Stimulated activated CD8-positive, alpha-beta memory T cell treated with anti-CD3 and anti-CD28 coated beads, Interleukin-12 subunit alpha, Interleukin-12 subunit beta, amount 100 ng/mL, for 1 hour (primary cell): ENCODE results near the gene ZIC1.

Experiments used
- DNase-seq: peaks from one replicate; pipeline ENCODE4 v3.0.0-alpha.2; 2020; ENCODE audit warnings: low read depth

ZIC1 gene

DNA sequence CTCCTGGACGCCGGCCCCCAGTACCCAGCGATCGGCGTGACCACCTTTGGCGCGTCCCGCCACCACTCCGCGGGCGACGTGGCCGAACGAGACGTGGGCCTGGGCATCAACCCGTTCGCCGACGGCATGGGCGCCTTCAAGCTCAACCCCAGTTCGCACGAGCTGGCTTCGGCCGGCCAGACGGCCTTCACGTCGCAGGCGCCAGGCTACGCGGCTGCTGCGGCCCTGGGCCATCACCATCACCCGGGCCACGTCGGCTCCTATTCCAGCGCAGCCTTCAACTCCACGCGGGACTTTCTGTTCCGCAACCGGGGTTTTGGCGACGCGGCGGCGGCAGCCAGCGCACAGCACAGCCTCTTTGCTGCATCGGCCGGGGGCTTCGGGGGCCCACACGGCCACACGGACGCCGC is 956 bp downstream of the ZIC1 start:
- DNase-seq = no peak

DNA sequence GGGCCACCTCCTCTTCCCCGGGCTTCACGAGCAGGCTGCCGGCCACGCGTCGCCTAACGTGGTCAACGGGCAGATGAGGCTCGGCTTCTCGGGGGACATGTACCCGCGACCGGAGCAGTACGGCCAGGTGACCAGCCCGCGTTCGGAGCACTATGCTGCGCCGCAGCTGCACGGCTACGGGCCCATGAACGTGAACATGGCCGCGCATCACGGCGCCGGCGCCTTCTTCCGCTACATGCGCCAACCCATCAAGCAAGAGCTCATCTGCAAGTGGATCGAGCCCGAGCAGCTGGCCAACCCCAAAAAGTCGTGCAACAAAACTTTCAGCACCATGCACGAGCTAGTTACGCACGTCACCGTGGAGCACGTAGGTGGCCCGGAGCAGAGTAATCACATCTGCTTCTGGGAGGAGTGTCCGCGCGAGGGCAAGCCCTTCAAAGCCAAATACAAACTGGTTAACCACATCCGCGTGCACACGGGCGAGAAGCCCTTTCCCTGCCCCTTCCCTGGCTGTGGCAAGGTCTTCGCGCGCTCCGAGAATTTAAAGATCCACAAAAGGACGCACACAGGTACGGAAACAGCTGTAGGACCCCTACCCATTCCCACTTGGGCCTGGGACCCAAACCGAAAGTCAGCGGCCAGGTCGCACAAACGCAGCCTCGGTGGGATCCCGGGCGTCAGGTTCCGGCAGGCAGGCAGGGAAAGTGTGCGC is 1.5 kb downstream of the ZIC1 start:
- no peak for DNase-seq

DNA sequence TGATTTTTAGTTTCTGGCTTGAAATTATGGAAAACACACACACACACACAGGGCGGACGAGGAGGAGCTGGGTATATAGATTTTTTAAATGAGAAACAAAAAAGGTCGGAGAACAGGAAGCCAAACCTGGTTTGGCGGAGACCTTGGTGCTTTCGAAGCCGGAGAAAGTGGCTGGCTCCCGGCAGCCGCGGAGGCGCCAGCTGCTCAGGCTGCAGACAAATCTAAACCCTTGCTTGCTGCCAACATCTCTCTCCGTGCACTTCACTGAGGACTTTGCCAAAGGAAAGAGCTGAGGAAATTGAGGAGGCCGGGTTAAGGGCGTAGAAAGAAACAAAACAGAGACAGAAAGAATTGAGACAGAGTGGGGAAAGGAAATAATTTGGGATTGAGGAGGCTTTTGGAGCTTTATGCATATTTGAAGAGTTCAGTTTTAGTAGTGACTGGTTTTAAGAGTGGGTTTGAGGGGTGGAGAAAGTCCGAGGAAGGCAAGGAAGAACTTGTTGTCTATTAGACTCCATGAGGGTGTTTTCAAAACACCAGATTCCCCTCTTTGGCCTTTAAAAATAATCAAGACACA is 2.2 kb downstream of the ZIC1 start:
- no peak for DNase-seq

DNA sequence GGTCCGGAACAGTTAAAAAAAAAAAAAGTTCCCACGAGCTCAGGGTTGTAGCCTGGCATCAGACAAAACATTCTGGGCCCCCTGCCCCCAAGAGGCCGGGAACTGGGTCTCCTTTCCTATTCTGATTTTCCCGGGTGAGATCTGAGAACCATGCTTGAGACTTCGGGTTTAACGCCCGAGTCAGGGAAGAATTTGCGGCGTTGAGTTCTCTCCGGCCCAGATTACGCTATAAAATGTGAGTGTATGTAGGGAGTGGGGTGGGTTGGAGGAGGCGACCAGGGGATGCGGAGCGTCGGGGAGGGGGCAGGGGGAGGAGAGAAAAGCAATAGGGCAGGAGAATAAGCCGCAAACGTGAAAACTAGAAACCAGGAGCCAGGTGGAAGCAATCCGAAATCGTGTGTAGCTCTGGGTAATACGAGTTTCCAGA is 2.7 kb downstream of the ZIC1 start:
- DNase-seq = no peak

DNA sequence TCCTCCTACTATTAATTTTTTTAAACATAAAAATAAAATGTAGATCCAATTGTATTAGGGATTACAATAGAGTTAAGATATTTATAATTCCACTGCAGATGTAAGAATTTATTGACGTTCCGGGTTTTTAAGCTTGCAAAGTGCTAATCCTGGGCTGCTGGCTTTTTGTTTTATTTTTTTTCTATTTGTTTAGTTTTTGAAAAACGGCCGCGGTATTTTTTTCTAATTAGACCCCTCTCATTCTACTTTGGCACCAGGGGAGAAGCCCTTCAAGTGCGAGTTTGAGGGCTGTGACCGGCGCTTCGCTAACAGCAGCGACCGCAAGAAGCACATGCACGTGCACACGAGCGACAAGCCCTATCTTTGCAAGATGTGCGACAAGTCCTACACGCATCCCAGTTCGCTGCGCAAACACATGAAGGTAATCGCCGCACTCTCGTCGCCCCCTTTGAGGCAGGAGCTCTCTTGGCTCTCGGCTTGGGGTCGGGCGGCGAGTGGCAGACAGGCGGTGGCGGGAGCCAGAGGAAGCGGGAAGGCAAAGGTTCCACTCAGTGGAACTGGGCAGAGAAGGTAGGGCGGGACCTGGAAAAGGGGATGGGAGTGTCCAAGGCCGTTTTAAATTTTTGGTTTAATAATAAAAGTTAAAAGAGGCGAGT is 3.2 kb downstream of the ZIC1 start:
- DNase-seq = no peak

DNA sequence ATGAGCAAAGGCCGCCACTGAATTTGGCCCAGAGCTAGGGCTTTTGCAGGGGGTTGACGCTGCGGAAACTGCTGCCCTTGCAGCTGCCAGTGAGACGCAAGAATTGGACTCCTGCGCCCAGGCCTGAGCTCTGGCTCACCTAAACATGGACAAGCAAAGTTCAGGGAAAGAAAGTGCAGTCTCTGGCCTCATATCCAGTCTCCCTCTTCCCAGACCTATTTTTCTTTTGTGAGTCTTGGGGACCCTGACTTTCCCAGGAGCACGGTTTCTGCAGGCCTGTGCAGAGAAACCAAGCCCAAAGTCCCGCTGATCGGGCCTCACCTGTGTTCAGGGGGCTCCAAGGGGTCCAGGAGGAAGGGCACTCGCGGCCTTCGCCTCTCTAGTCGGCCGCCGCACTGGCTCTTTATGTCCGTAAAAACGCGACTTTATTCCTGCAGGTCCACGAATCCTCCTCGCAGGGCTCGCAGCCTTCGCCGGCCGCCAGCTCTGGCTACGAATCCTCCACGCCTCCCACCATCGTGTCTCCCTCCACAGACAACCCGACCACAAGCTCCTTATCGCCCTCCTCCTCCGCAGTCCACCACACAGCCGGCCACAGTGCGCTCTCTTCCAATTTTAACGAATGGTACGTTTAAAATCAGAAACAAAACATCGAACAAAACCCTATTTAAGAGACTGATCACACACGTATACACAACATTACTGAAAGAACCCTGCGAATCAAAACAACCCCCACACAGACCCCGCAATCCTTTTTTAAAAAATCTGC is 3.9 kb downstream of the ZIC1 start:
- no peak for DNase-seq

DNA sequence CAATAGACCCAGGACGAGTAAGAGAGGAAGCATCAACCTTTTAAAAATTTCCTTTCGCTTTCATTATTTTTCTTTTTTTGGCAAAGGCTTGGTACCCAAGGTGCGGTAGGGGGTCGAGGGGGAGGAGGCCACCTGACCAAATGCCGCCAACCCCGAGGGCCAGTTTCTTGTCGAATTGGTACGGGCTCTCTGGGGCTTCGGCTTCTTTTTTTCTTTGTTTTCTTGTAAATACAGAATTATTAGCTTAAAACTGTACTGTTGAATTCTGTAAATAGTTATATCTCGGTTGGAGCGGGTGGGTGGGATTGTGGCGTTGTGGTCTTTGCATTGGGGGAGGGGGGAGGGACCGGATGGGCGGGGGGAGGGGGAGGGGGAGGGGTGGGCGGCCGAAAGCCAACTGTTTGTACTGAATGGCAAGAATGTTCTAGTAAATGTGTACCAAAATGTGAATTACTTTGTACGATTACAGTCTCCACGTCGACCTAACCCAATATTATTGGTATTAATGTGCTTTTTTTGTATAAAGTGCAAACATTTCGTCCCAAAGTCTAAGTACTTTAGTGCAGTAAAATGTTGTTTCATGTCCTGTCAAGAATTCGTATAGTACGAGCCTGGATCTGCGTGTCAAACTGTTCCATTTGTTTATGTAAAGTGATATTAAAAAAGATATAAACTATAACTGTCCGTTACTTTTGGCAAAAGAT is 4.7 kb downstream of the ZIC1 start:
- DNase-seq = no peak

DNA sequence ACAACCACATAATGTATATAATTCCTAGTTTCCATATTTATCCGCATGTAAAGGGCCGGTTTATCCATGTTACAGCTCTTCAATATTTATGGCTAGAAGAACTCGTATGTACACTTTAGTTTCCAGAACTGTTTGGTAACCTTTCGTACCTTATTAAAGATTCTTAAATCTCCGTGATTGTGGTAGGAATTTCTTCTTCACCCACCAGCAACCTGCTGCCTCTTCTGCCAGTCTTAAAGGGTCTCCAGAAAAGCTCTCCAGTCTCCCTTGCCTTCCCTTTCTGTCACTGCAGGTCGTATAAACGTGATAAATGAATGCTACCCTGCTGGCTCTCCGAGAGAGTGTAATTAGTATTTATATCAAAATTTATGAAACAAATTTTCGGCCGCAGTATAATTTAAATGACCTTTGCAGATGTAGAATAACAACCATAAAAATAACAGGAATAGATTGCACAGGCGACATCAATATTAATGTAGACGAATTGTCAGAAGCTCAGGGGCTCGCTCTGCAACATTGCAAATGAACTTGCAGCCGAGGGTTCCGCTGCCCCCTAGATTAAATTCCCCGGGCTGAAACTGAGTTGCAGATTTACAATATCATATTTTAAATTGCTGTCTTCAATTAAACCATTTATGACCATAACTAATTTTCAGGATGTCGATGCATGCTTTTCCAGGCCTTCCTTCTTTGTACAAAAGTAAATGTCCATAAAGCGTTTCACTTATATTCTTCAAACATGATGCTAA is 5.4 kb downstream of the ZIC1 start:
- no peak for DNase-seq

DNA sequence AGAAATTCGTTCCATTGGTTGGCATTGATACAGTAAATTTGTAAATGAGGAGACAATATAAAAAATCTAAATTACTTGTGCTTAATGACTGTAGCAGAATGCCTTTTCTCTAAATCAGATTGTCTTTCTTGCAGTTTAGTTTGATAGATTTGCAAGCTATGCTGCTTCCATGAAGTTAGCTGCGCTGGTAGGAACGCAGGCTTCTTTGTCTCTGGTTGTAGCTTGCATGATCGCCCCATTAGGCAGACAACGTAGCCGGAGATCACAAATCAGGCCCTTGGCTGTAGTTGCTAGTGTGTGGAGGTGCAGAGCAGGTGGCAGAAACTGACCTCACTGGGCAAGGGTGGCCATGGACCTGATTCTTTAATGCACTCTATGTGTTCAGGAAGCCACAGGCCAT is 6.1 kb downstream of the ZIC1 start:
- DNase-seq = no peak

DNA sequence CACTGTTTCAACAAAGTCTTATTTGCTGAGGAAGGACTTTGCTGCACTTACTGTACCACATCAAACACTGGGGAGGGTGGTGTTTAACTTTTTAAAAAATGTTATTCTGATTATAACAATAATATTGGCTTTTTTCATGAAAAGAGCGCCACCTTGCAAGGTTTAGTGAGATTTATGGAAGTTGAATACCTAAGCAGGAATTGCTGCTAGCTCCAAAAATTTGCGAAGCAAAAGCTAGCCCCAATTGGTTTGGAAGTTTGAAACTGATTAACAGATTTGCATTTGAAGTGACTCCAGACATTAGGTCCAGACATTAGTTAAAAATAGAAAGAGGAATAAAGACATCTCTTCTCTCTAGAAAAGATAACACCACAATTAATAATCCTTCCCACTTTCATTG is 6.7 kb downstream of the ZIC1 start:
- no peak for DNase-seq

DNA sequence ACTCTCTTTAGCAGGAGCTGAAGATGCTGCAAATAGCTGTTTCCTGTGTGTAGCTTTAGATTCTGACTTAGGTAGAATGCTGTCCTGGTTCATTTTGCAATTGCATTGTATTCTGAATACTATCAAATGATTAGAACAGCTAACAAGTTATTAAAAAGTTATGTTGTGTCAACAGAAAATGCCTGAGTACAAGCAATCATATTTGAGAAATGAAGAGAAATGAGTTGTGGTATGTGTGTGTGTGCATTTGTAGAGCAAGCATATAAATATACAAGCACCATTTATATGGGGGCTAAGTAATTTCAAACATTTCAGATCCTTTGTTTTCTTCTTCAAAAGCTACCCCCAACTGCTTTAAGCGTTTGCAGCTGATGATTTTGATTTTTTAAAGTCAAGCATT is 7.8 kb downstream of the ZIC1 start:
- no peak for DNase-seq

DNA sequence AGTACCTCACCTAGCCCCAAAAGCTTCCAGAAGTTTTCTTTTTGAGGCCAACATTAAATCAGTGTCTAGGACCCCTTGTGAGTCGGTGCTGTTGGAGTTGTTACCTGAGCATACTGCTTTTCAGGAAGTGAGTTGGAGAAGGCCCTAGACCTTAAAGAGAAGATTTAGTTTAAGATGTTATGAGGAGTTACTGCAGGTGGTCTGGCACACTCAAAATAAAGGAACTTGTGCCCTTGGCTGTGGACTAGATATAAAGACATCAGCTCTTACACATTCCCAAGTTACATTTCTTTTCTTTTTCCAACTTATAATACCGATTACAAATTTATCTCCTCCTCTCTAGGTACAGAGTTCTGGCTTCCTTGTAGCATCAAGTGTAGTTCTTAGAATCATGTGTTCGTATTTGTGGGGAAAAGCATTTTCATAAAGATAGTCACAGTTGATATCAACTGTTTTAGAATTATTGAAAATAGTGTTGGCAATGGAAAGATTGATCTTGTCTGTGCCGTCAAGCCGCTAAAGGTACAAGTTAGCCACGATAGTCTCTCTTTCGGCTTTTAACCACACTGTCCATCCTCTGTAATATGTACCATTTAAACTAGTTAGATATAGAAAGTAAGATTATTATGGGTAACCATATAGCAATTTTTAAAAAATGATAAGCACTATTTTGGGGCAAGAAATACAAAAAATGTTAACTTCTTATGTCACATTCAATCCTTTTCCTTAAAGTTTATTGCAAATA is 8.6 kb downstream of the ZIC1 start:
- no peak for DNase-seq

DNA sequence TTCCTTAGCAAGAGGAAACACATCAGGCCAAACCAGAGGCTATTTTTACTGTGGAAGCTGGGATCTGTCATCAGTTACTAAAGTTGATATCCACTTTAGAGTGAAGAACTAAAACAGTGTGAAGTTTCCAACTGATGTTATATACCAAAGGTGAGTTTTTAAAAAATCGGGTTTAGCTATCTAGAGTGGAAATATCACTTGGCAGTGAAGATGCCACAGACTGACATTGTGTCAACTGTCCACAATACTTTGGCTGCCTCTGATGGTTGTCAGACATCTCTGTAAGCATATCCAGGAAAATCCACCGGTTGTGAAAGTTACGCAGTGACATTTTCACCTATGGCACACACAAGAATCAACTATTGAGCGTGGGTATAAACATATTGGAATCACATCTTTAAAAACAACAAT is 9.2 kb downstream of the ZIC1 start:
- no peak for DNase-seq

DNA sequence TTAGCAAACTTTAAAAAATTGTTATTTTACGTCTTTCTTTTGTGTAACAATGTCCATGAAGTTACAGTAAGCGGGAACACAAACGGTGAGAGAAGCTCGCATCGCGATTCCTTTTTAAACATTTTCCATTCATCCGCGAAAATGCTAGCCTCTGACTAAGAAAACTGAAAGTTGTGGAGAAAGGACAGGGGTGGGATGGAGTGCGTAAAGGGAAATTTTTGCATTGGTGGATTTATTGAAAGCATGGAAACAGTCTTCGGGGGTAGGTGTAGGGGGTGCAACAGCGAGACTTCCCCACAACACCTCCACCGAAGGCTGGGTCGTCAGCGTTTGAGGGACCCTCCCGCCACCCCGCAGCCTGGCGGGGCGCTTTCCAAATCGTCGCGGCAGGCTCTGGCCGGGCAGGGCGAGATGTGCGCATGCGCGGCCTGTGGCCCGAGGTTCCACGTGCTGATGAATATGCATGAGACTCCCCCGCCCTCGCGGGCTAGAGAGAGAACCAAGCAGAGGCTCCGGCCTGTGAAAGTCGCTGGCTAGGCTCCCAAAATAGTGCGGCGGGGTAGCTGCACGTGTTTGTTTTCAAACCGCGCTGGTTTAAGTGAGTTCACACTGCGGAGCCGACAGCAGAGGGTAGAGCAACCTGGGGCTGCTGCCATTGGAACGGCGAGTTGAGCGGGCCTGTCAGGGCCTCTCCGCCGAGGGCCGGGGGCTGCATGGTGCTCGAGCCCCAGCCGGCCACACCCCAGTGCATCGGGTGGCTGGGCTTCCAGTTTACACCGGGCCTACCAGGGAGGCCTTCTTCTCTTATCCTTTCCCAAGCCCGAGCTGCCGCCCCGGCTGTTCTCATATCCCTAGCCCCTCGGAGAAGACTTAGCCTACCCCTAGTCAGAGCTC is 9.9 kb downstream of the ZIC1 start:
- no peak for DNase-seq

DNA sequence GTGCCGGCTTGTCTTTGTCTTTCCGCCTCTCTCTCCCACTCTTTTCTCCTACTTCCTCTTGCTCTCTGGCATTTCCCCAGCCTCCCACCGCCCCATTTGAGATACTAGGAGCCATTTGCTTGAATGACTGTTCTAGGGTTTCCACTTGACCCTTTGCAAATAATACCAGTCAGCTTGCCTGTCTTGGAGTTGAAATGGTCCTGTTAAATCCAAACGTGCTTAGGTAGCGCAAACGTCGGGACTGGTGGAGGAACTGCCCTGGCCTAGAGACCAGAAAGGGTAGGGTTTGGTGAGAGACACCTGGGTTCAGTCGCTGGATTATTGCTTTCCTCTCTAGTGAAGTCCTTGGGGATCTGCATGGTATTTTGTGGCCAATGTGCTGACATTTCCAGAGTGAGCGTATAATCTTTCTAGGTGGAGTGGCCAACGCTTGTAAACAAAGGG is 10.6 kb downstream of the ZIC1 start:
- DNase-seq = no peak

DNA sequence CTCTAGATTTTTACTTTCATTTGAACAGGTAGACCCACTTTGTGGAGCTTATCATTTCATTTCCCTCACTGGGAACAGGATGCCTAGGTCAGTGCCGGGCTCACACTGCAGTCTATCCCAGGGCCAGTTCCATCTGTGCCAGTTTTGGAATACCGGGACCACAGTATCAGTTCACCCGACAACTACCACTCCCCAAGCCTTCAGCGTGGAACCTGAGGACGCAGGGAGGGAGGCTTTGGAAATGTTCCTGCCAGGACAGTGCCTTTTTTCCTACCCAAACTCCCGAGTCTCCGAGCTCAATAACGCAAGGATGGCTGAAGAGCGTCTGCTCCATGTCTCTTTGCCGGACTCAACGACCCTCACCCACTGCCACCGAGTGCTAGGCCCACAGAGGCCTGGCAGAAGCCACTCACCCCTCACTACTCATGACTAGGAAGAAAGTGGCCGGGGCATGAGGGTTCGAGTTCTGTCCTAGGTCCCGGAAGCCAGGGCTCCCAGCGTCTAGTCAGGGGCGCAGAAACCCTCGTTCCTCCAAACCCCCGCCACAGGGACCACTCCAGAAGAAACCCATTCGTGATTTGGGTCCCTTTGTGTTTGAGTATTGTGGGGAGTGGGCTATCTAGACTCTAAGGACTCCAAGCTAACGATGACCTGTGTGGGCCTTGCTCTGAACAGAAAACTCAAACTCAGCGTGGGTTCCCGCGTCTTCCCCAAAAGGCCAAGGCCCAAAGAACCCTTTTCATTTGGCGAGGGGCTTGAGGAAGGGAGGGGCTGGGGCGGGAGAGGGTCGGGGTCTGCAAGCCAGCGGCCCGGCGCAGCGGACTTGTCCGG is 11.4 kb downstream of the ZIC1 start:
- no peak for DNase-seq

DNA sequence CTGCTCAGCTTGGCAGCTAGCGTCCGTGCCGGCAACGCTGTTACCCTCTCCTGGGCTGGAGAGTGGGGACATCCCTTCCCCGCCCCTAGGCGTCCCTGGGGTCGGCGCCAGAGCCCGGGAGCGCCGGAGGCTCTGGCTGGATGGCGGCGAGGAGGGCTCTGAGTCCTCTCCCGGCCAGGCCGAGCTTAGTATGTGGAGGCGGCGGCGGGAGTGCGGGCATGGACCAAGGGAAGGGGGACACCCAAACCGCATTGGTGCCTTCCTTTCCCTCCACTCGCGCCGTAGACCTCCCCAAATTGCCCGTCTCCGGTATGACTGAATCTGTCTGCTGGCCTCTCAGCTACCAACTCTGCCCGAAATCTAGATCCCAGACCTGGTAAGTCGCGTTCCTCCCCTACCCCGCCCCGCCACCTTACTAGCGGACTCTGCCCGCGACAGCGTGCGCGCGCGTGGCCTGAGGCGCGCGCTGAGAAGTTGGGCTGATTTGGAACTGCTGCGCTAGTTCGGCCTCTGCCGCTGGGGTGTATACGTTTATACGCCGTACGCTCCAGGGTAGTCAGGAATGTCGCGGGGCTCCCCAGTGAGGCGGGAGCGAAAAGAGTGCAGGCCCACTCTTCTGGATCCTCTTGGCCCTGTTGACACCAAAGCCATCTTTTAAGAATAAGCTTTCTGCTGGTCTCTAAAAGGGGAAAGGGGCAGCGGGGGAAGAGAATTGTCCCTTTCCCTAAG is 12.2 kb downstream of the ZIC1 start:
- DNase-seq = no peak

DNA sequence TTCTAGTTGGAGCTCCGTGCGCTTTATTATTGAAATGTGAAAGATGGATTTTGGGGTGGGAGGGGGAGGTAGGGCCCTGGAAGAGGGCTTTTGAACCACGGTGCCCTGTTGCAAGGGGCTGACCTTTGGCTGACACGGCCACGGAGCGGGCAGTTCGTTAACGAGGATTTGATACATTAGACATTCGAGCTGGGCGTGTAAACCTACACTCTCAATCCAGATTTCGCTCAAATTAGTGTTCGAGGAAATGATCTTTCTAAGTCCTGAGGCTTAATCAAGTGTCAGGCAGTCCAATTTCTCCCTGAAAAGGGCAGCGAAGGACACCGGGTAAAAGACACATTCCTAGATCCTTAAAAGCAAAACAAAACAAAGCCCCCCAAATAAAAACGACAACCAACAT is 13.0 kb downstream of the ZIC1 start:
- DNase-seq = no peak
